ENCODE data around the gene MCU.

GRCh38 chr10:72682638-72683037 is 9.3 kb upstream of the MCU start:
- TF ChIP-seq CTCF (IDR thresholded peaks at IDR 0.05) (no peak), POLR2A (IDR thresholded peaks at IDR 0.05) (no peak)
